ENCODE results near the gene ALKBH6.

Gene ALKBH6

GRCh38 chr19:36013280-36014011, 567 bp downstream of the ALKBH6 start:
- no peak for DNase-seq (ENCODE audit: low read depth)
- peak overlapping the region; percentile 95 for H3K4me3 ChIP-seq (ENCODE audit: low read depth, low read length)
- no peak for TF ChIP-seq CTCF (IDR thresholded peaks at IDR 0.05; ENCODE audit: low read depth, low read length, missing control alignments)

- H3K4me3 ChIP-seq (ENCODE audit: low read depth, low read length), result no peak overlapping the region
- no peak for DNase-seq (ENCODE audit: low read depth)
- no peak for TF ChIP-seq CTCF (IDR thresholded peaks at IDR 0.05; ENCODE audit: low read depth, low read length, missing control alignments)
Observed at GRCh38 chr19:36010402-36010801, 3.6 kb downstream of the ALKBH6 start.

GRCh38 chr19:36009633-36010379, 4.2 kb downstream of the ALKBH6 start:
- H3K4me3 ChIP-seq (ENCODE audit: low read depth, low read length), result no peak overlapping the region; the same call in 1 of the 2 replicates
- TF ChIP-seq CTCF (IDR thresholded peaks at IDR 0.05; ENCODE audit: low read depth, low read length, missing control alignments), result no peak
- no peak for DNase-seq (ENCODE audit: low read depth)

- TF ChIP-seq CTCF (IDR thresholded peaks at IDR 0.05; ENCODE audit: low read depth, low read length, missing control alignments), result no peak
- H3K4me3 ChIP-seq (ENCODE audit: low read depth, low read length), result peak overlapping the region; percentile 26
- no peak for DNase-seq (ENCODE audit: low read depth)
Observed at GRCh38 chr19:36009220-36009619, 4.8 kb downstream of the ALKBH6 start.

DNA sequence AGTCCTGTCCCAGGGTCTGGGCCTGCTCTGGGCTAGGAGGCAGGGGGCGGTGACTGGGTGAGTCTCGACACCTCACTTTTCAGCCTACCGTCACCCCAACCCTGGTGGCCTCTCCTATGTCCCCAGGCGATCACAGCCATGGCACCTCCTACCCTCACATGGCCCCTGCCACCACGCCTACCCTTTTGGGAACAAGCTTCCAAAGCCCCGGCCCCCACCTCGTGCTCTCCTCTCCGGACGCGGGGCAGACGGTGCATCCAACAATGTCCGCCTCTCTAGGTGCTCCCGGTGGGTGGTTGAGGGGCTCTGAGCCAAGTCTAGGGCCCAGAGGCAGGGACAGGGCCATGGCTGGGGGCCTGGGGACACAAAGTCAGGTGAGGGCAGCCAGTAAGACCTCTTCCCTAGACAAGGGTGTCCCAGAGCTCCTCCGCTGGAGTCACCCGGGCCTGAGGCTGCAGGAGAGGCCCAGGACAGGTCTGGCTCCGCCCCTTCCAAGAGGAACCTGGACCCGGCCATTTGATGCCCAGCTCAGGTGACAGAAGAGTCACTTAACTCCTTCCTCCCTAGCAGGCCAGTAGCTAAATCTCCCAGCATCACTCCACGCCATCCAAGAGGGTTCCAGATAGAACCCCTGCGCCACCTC, 5.6 kb downstream of the ALKBH6 start, which contains the start of gene SYNE4:
Gene SYNE4 (minus strand): TSS at position 478 of the 643 bp plus-strand sequence. CDS start 132 bp downstream, at position 346.
- no peak for TF ChIP-seq CTCF (IDR thresholded peaks at IDR 0.05; ENCODE audit: low read depth, low read length, missing control alignments)
- no peak for DNase-seq (ENCODE audit: low read depth)
- peak within 1 kb of the TSS; percentile 26 for H3K4me3 ChIP-seq (ENCODE audit: low read depth, low read length)

- no peak overlapping the region for H3K4me3 ChIP-seq (ENCODE audit: low read depth, low read length)
- no peak for DNase-seq (ENCODE audit: low read depth)
- TF ChIP-seq CTCF (IDR thresholded peaks at IDR 0.05; ENCODE audit: low read depth, low read length, missing control alignments), result no peak
Observed at GRCh38 chr19:36006955-36007354, 7.1 kb downstream of the ALKBH6 start.
